HCT116 (cell line): ENCODE measurements around the gene DAND5. TPM values are rescaled to one million over a fixed set of nuclear protein-coding genes. Genes with fewer than 3 reads are reported as not detected.

ENCODE experiments used
- ATAC-seq: fragments of 200-7000 bp; cut with Tn5 transposase; 2 replicates; pipeline ENCODE4 v1.9.1; 2020; ENCODE audit warnings: mild to moderate bottlenecking, moderate library complexity
- BruUV-seq: library from RNA; stranded (reverse); fragments of 400-500 nt; replicated peaks from 2 replicates; lab custom pipeline; 2021; lab: Mats Ljungman, UMichigan
- CTCF ChIA-PET: fragments of 300-600 bp; sonication (Branson Sonifier 250); formaldehyde crosslinking; loops from one replicate; lab custom pipeline; 2021; ENCODE audit warnings: antibody characterized with exemption; lab: Charles Lee
- POLR2A ChIA-PET: fragments of 300-600, 350-600 bp; sonication (Branson Sonifier 250); formaldehyde crosslinking; loops from one replicate; lab custom pipeline; 2021; ENCODE audit warnings: antibody characterized with exemption; lab: Charles Lee
- RAD21 ChIA-PET, 2 experiments: fragments of 300-600 bp; sonication (Branson Sonifier 250); formaldehyde crosslinking; loops; one replicate each; lab custom pipeline; 2023; ENCODE audit warnings: low total read pairs in 2 of 2; ENCODE audit not compliant: uncharacterized antibody in 2 of 2, unreplicated experiment in 2 of 2, low non-redundant PET in 1 of 2; lab: Charles Lee
- DNase-seq: peaks from one replicate; pipeline ENCODE4 v3.0.0-alpha.2; 2010; ENCODE audit warnings: low read depth, low spot score
- H2AFZ ChIP-seq: fragments of 200-600 bp; shearing (Covaris generic), sonication (generic); 2 replicates; pipeline ENCODE4 v1.6.1; 2017; ENCODE audit warnings: low read depth, mixed run types, mixed read lengths, antibody characterized with exemption, low read length; ENCODE audit not compliant: poor library complexity, severe bottlenecking
- H3K27ac ChIP-seq: 2 replicates; pipeline ENCODE4 v1.5.1; 2012; ENCODE audit warnings: low read depth, low read length
- H3K27me3 ChIP-seq: fragments of 200-600 bp; sonication (generic); 2 replicates; pipeline ENCODE4 v1.6.1; 2016; ENCODE audit warnings: mixed run types, low read length, mixed read lengths; ENCODE audit not compliant: insufficient read depth
- H3K36me3 ChIP-seq, 2 experiments: fragments of 200-500 bp in 1 of 2; fragments of 200-600 bp in 1 of 2; sonication (Bioruptor generic) in 1 of 2; sonication (generic) in 1 of 2; 2 replicates each; pipeline versions ENCODE4 v1.5.1 to v1.6.1; 2014 to 2016; ENCODE audit warnings: low read length in 2 of 2, inconsistent platforms in 1 of 2, mixed read lengths in 1 of 2, mixed run types in 1 of 2; ENCODE audit not compliant: insufficient read depth in 2 of 2, control insufficient read depth in 1 of 2
- H3K4me1 ChIP-seq, 2 experiments: fragments of 200-600 bp in 1 of 2; sonication (generic) in 1 of 2; 2 replicates each; pipeline versions ENCODE4 v1.5.1 to v1.6.1; 2012 to 2017; ENCODE audit warnings: low read length in 2 of 2, inconsistent platforms in 1 of 2, mild to moderate bottlenecking in 1 of 2, mixed read lengths in 1 of 2, mixed run types in 1 of 2, moderate library complexity in 1 of 2; ENCODE audit not compliant: insufficient read depth in 2 of 2, control insufficient read depth in 1 of 2
- H3K4me2 ChIP-seq: fragments of 200-600 bp; sonication (generic); 2 replicates; pipeline ENCODE4 v1.6.1; 2017; ENCODE audit warnings: mixed run types, low read length, mixed read lengths
- H3K4me3 ChIP-seq, 2 experiments: fragments of 200-600 bp in 1 of 2; sonication (generic) in 1 of 2; replicated peaks in 1 of 2; 2 replicates each; pipeline ENCODE4 v1.5.1; 2011 to 2016; ENCODE audit warnings: low read length in 2 of 2, control low read depth in 1 of 2, low read depth in 1 of 2, mild to moderate bottlenecking in 1 of 2, mixed read lengths in 1 of 2, mixed run types in 1 of 2
- H3K79me2 ChIP-seq: fragments of 200-600 bp; sonication (generic); 2 replicates; pipeline ENCODE4 v1.6.1; 2017; ENCODE audit warnings: mild to moderate bottlenecking, mixed run types, low read length, moderate library complexity, mixed read lengths; ENCODE audit not compliant: insufficient read depth
- H3K9ac ChIP-seq: fragments of 200-600 bp; sonication (generic); 2 replicates; pipeline ENCODE4 v1.6.1; 2016; ENCODE audit warnings: low read length, mixed read lengths
- H3K9me2 ChIP-seq: fragments of 200-600 bp; sonication (generic), shearing (Covaris generic); 2 replicates; pipeline ENCODE4 v1.6.1; 2017; ENCODE audit warnings: mixed run types, mild to moderate bottlenecking, moderate library complexity; ENCODE audit not compliant: insufficient read depth
- H3K9me3 ChIP-seq, 2 experiments: fragments of 200-500 bp in 1 of 2; fragments of 200-600 bp in 1 of 2; sonication (Bioruptor generic) in 1 of 2; sonication (generic) in 1 of 2; 2 replicates each; pipeline ENCODE4 v1.6.1; 2014 to 2017; ENCODE audit warnings: low read length in 2 of 2, mixed read lengths in 2 of 2, inconsistent platforms in 1 of 2, low read depth in 1 of 2, mild to moderate bottlenecking in 1 of 2, mixed run types in 1 of 2, moderate library complexity in 1 of 2; ENCODE audit not compliant: control insufficient read depth in 1 of 2, insufficient read depth in 1 of 2
- H4K20me1 ChIP-seq: fragments of 200-600 bp; sonication (generic), shearing (Covaris generic); 2 replicates; pipeline ENCODE4 v1.6.1; 2017; ENCODE audit warnings: mixed run types, mild to moderate bottlenecking, moderate library complexity; ENCODE audit not compliant: insufficient read depth
- CBX3 ChIP-seq: IDR thresholded peaks from 2 replicates; pipeline ENCODE4 v1.6.1; 2012; ENCODE audit warnings: low read depth
- EZH2 ChIP-seq: fragments of 200-600 bp; sonication (generic); IDR thresholded peaks from 2 replicates; pipeline ENCODE4 v1.6.1; 2017; ENCODE audit warnings: antibody characterized with exemption, mixed run types
- POLR2A ChIP-seq: IDR thresholded peaks from 2 replicates; pipeline ENCODE4 v1.7.0; 2011; ENCODE audit warnings: borderline replicate concordance; ENCODE audit not compliant: insufficient read depth, insufficient read length; ENCODE audit errors: extremely low read depth
- RAD21 ChIP-seq: IDR thresholded peaks from 2 replicates; pipeline ENCODE4 v1.6.1; 2012; ENCODE audit warnings: low read depth, mild to moderate bottlenecking
- intact Hi-C: fragments of 100-400 bp; cut with micrococcal nuclease; formaldehyde crosslinking; loops from 2 replicates; pipeline ENCODE4 v1.10.0; 2022
- total RNA-seq: library from RNA; stranded (reverse); gene quantifications from one replicate; pipeline ENCODE4 v1.2.1, GENCODE V29; 2021; ENCODE audit not compliant: unreplicated experiment
- TF ChIP-seq, protein P1 (sequence below), 3 experiments: fragments of 200-600 bp in 1 of 3; sonication (generic) in 1 of 3; IDR thresholded peaks in 2 of 3; conservative IDR thresholded peaks in 1 of 3; 2 replicates each; pipeline ENCODE4 v1.5.1; 2012 to 2017; ENCODE audit warnings: low read depth in 2 of 3, low read length in 2 of 3, antibody characterized with exemption in 1 of 3, borderline replicate concordance in 1 of 3, control low read depth in 1 of 3, mild to moderate bottlenecking in 1 of 3, mixed read lengths in 1 of 3, mixed run types in 1 of 3, moderate library complexity in 1 of 3; ENCODE audit not compliant: insufficient read depth in 1 of 3

DAND5 gene
- total RNA-seq, 1 experiment from 2014 or later, result 0.25 TPM

DNA sequence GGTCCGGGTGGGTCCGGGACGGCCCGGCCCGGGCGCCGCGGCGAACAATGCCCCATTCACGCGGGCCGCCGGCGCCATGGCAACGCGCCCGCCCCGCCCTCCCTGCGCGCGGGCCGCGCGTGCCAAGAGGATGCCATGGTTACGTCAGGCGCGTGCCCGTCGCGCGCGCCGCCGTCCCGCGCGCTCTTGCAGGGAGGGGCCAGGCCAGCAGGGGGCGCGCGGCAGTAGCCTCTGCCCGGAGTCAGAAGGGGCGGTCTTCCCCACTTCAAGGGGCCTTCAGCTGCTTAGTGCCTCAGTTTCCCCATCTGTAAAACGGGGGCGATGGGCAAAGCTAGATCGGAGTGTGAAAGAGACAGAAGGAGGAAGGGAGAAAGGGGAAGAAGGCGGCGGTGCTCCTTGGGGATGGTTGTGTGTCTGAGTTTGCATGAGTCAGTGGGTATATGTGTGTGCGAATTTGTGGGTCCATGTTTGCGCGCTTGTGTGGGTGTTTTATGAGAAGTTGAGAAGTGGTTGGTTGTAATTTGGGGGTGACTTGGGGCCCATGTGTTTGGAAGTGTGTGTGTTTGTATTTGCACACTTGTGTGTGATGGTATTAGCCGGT lies 14.3 kb downstream of the DAND5 start:
- Histone ChIP-seq H3K4me3 (no peak overlapping the region), H3K27ac (no peak overlapping the region)

More for the DNA sequence above, 14.3 kb downstream of the DAND5 start:
- ChIA-PET POLR2A (interaction anchor here (1.0 kb wide), 1 partner anchor 111 kb away, joined by 3 read pairs; no protein-coding TSS in a partner anchor), CTCF (interaction anchor here (1.0 to 2.2 kb wide), 6 partner anchors 45 to 351 kb away, joined by 3 to 27 read pairs (median 4); no protein-coding TSS in a partner anchor), RAD21 (interaction anchor here (0.6 to 1.6 kb wide), 3 partner anchors 78 to 110 kb away, joined by 3 to 5 read pairs (median 3); no protein-coding TSS in a partner anchor)
- DNase-seq, result peak; percentile 36
- Histone ChIP-seq H3K36me3 (no peaks in the 10 kb centered on the region), H3K9ac (peak overlapping the region; percentile 21; the same call in 1 of the 2 replicates), H3K27me3 (no peaks in the 10 kb centered on the region), H3K9me2 (no peaks in the 10 kb centered on the region), H3K79me2 (no peaks in the 10 kb centered on the region), H3K4me1 (peaks cover 21 to 28% of the 10 kb centered on the region in 2 experiments; a peak in 3 of 4 replicates), H4K20me1 (no peaks in the 10 kb centered on the region), H2AFZ (peak overlapping the region; percentile 66), H3K4me2 (peak overlapping the region; percentile 55), H3K9me3 (no peaks in the 10 kb centered on the region)
- peak; percentile 67 for ATAC-seq
- no TSS peak for BruUV-seq
- intact Hi-C loops, result loop anchor here (1.0 kb wide), 3 partner anchors 51 to 111 kb away; no protein-coding TSS in a partner anchor
- TF ChIP-seq POLR2A, result no peak
- peak; percentile 94 for TF ChIP-seq RAD21
- TF ChIP-seq EZH2, result no peak
- TF ChIP-seq, protein P1, sequence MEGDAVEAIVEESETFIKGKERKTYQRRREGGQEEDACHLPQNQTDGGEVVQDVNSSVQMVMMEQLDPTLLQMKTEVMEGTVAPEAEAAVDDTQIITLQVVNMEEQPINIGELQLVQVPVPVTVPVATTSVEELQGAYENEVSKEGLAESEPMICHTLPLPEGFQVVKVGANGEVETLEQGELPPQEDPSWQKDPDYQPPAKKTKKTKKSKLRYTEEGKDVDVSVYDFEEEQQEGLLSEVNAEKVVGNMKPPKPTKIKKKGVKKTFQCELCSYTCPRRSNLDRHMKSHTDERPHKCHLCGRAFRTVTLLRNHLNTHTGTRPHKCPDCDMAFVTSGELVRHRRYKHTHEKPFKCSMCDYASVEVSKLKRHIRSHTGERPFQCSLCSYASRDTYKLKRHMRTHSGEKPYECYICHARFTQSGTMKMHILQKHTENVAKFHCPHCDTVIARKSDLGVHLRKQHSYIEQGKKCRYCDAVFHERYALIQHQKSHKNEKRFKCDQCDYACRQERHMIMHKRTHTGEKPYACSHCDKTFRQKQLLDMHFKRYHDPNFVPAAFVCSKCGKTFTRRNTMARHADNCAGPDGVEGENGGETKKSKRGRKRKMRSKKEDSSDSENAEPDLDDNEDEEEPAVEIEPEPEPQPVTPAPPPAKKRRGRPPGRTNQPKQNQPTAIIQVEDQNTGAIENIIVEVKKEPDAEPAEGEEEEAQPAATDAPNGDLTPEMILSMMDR (IDR thresholded peaks at IDR 0.05 in 2 of 3, conservative IDR thresholded peaks at IDR 0.05 in 1 of 3; ENCODE audit: borderline replicate concordance in 1 of 3, insufficient read depth in 1 of 3, low read depth in 2 of 3, low read length in 2 of 3), result peak; percentile 86 to 94 (median 90)
- TF ChIP-seq CBX3, result 0 out of 2 replicates have a peak, but pooled peaks have one; percentile 19
